GM12872 (cell line): ENCODE measurements around the gene DNM3.

Source experiments
- CTCF ChIP-seq: IDR thresholded peaks from 3 replicates; pipeline ENCODE4 v1.5.1; 2011; ENCODE audit warnings: low read depth, mild to moderate bottlenecking, low read length, moderate library complexity; ENCODE audit not compliant: insufficient read depth

Gene DNM3

DNA sequence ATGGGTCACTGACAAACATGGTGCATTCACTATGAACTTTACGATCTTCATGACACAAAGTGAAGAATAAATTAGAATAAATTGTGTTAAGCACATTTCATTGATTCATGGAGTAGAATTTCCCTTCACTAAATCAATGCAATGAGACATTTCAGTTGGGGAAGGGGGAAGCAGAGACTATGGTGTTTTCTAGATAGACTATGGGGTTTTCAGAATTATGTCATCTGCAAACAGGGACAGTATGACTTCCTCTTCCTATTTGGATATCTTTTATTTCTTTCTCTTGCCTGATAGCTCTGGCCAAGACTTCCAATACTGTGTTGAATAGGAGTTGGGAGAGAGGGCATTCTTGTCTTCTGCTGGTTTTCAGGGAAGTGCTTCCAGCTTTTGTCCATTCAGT is 499.2 kb downstream of the DNM3 start:
- TF ChIP-seq CTCF: no peak

DNA sequence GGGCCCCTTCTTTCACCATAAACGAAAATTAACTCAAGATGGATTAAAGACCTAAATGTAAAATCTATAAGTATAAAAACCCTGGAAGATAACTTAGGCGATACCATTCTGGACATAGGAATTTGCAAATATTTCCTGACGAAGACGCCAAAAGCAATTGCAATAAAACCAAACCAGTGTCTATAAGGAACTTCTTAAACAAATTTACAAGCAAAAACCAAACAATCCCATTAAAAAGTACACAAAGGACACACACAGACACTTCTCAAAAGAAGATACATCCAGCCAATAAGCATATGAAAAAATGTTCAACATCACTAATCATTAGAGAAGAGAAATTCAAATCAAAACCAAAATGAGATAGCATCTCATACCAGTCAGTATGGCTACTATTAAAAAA is 500.4 kb downstream of the DNM3 start:
- no peak for TF ChIP-seq CTCF

DNA sequence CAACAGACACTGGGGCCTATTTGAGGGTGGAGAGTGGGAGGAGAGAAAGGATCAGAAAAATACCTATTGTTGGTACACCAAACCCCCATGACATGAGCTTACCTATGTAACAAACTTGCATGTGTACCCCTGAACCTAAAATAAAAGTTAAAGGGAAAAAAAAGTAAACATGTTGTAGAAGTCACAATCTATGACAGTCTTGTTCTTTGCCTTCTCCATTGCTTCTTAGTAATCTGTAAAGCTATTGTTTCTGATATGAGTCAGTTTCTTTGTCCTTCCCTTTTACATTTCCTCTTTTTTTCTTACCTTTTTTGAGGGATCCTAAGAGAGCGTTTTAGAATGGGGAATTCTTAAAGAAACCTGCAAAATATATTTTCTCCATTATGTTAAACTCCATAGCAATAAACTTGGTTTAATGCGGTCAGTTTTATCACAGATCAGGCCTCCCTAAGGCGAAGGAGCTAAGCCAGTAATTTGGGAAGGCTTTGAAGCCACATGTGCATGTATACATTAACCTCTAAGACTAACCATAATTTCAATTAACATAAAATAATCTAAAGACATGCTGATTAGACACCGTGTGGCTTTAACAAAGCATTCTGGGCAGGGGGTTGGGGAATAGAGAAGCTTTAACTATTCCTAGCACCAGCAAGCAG is 501.4 kb downstream of the DNM3 start:
- TF ChIP-seq CTCF: no peak

DNA sequence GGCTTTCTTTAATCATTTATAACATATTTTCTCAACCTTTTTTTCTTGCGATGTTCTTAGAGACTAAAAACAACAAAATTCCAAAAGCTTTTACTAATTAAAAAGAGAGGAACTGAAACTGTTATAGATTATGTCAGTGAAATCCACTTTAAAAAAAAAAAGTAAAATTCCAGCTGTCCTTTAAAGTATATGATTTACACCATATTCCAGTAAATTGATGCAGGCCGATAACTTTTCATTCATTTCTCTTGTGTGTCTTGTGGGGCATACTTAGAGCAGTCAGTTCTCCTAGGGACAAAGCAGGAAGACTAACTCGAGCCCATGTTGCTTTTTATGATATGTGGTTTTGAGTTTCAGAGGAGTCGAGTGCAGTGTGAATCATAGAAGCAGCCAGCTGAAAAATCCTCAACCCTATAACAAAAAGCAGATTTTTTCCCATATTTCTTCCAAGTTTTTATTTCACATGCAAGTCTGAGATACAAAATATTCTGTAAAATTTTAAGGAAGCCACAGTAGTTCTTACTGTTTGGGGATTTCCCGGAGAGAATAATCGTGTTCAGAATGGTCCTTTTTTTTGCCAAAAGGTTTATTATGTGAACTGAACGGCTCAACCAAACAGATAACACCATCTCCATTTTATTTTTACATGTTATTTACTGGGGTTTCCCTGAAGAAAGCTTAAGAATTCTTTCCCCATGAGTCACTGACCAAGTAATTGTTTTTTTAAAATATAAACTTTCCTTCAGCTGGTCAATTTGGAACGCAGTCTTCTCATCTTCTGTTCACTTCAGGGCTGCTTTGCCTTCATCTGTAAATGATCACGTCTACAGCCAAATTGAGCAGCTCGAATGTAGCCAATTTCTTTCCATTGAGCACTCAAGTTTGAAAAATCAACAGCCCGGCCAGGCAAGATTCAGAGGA is 502.2 kb downstream of the DNM3 start:
- no peak for TF ChIP-seq CTCF

DNA sequence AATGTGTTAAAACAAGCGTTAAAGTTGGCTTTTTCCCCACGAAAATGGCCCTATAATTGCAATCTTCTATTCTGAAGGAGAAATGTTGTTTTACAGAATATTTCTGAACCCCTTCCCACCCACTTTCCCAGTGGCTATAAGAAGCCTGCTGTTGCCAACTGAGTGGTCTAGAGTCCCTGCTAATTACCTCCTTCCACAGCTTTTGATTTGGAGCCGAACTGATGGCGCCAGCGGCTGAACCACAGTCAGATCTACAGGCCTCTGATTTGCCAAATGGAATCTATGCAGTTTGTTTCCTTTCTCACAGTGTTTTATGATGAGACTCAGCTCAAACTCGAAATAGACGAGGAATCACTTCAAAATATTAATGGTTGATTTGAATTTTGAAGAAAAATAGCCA is 503.1 kb downstream of the DNM3 start:
- TF ChIP-seq CTCF: no peak

DNA sequence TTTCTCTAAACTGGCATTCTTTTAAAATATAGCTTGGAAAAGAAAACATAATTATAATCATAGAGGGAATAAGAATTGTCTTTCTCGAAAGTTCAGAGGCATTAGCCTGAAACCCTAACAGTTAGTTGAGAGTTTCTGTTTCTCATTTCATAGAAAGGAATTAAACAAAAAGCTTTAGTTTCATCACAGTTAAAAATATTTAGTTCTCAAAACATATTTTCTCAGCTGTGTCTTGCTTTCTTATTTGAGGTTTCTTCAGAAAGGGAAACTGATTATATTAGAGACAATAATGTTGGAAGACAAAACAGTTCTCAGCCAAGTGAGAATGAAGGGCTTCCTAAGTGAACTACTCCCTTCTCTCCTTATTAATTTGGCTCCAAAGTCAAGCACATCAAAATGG is 503.8 kb downstream of the DNM3 start:
- no peak for TF ChIP-seq CTCF

GRCh38 chr1:172347416-172347815 is 506.1 kb downstream of the DNM3 start:
- no peak for TF ChIP-seq CTCF
